Mesodermal cell (in vitro differentiated cells): ENCODE measurements around the gene BAIAP2.

ENCODE experiments used
- H3K27ac ChIP-seq: 2 replicates; pipeline ENCODE4 v1.7.0; 2013; ENCODE audit warnings: mild to moderate bottlenecking, low read depth, low read length, moderate library complexity; ENCODE audit not compliant: severe bottlenecking
- H3K36me3 ChIP-seq: 2 replicates; pipeline ENCODE4 v1.7.1; 2013; ENCODE audit warnings: mild to moderate bottlenecking, low read length, moderate library complexity; ENCODE audit not compliant: control insufficient read depth, insufficient read depth
- H3K4me1 ChIP-seq: one replicate; pipeline ENCODE4 v1.7.1; 2013; ENCODE audit warnings: mild to moderate bottlenecking, low read length; ENCODE audit not compliant: insufficient read depth, control insufficient read depth, poor library complexity, severe bottlenecking
- H3K4me3 ChIP-seq: 2 replicates; pipeline ENCODE4 v1.7.0; 2013; ENCODE audit warnings: low read length, control low read depth, mild to moderate bottlenecking; ENCODE audit not compliant: insufficient read depth, poor library complexity, severe bottlenecking; ENCODE audit errors: extremely low read depth
- H3K9me3 ChIP-seq: 2 replicates; pipeline ENCODE4 v1.7.1; 2013; ENCODE audit warnings: mild to moderate bottlenecking, low read length, moderate library complexity; ENCODE audit not compliant: control insufficient read depth
- WGBS, 2 experiments: methylation state at CpG; one replicate each; pipeline ENCODE4 v1.1.5; 2013; ENCODE audit warnings: missing lambda C conversion rate in 2 of 2; ENCODE audit not compliant: insufficient coverage in 2 of 2; 5-methylcytosine and 5-hydroxymethylcytosine counted together

BAIAP2 gene

DNA sequence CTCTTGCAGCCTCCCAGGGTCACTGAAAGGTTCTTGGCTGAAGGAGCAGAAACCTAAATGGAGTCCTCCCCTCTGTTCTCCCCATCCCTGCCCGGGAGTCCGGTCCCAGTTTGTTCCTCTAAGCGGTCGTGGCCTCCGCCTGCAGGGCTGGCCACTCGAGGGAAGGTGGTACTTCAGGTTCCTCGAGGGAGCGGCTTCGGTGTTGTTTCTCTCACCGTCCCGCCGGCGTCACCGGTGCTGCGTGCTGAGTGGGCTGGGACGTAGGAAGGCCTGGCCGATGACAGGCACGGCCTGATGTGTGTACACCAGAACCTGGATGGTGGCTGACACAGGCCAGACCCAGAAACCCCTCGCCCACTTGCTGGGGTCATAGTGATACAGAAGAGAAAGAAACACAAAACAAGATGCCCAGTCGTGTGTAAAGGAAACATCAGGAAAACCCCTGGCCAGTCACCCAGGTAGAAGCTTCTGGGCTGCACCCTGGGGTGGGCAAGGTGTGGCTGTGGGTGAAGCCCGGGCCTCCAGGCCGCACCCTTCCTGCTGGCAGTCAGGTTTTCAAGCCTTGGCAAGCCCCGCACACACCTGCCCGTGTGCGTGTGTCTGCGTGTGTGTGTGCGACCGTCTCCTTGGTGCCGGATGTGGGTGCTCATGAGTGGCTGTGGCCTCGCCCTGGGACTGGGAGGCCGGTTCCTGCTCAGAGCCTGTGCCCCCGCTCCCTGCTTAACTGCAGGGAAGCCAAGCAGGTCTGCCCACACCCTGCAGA, 52.0 kb downstream of the BAIAP2 start:
- Histone ChIP-seq H3K4me1 (peaks cover 6% of the 10 kb centered on the region), H3K4me3 (no peak overlapping the region), H3K36me3 (peaks cover 28% of the 10 kb centered on the region), H3K27ac (no peak overlapping the region), H3K9me3 (no peaks in the 10 kb centered on the region)
- 94 to 95% methylated on average over 31 to 32 of the region's 32 CpGs for WGBS, 2 experiments

GRCh38 chr17:81090361-81091136, 55.6 kb downstream of the BAIAP2 start:
- Histone ChIP-seq H3K4me1 (peaks cover 30% of the 10 kb centered on the region), H3K36me3 (peaks cover 22% of the 10 kb centered on the region), H3K27ac (no peak overlapping the region), H3K4me3 (no peak overlapping the region), H3K9me3 (no peaks in the 10 kb centered on the region)
- WGBS, 2 experiments, result 64 to 65% methylated on average over 17 to 18 of the region's 26 CpGs

DNA sequence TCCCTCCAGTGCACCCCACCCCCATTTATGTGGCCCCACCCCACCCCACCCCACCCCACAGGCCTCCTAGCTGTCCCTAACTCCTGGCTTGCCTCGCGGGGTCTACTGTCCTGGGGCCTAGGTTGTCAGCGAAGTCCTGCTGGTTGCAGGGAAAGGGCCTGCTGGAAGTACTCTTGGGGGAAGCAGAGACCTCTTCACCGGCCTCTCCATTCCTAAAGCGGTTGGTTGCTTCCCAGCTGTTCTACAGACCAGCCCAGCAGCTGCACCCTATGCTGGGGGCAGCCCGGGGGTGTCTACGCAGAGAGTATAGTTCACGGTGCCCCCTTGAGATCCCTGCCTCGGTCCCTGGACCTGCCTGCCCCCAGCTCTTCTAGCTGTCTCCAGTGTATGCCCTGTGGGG, 56.2 kb downstream of the BAIAP2 start:
- WGBS, 2 experiments, result 91 to 92% methylated on average over 6 to 7 of the region's 9 CpGs
- no peaks in the 10 kb centered on the region for H3K9me3 ChIP-seq
- peaks cover 36% of the 10 kb centered on the region for H3K4me1 ChIP-seq

DNA sequence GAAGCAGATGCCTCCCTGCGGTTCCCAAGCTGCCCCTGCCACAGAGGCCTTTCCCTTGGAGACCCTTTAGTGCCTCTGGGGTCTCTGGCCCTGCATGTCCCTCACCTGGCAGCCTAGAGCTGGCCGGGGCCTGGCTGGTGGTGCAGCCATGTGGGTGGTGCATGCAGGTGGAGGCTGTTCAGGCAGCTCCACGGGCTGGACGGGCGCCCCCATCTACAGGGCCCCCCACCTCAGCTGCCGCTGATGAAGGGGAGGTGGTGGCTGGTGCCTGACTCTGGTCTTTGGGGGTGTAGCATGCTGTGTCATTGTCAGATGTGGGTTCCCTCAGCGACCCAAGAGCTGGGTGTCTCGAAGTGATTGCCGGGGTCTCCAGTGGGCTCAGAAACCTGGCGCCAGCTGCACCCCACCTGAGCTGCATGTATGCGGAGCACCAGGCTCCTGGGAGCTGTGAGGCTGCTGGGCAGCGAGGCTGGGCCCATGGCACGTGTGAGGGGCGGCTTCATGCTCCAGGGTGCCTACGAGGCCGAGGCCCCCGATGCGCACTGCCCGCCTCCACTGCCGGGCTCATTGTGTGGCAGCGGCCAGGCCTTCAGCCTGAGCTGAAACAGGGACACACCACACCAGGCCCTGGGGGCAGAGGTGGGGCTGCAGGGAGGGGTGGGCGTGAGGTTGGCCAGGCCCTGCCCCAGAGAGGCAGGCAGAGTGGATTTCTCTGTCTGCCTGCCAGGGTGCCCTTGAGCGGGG, 57.0 kb downstream of the BAIAP2 start:
- no peak overlapping the region for H3K4me3 ChIP-seq
- H3K9me3 ChIP-seq, result no peaks in the 10 kb centered on the region
- 96% methylated on average over 19 of the region's 23 CpGs for WGBS, 2 experiments
- peaks cover 44% of the 10 kb centered on the region for H3K4me1 ChIP-seq
- no peak overlapping the region for H3K27ac ChIP-seq
- H3K36me3 ChIP-seq, result peaks cover 16% of the 10 kb centered on the region

More for the DNA sequence above, 56.2 kb downstream of the BAIAP2 start:
- Histone ChIP-seq H3K27ac (no peak overlapping the region), H3K4me3 (no peak overlapping the region), H3K36me3 (peaks cover 20% of the 10 kb centered on the region)

GRCh38 chr17:81092518-81093095, 57.7 kb downstream of the BAIAP2 start:
- Histone ChIP-seq H3K4me1 (peaks cover 50% of the 10 kb centered on the region), H3K27ac (no peak overlapping the region), H3K9me3 (no peaks in the 10 kb centered on the region), H3K4me3 (no peak overlapping the region), H3K36me3 (peaks cover 12% of the 10 kb centered on the region)
- 91 to 94% methylated on average over 19 to 22 of the region's 24 CpGs for WGBS, 2 experiments

- Histone ChIP-seq H3K27ac (peak overlapping the region; percentile 94), H3K9me3 (no peaks in the 10 kb centered on the region), H3K4me1 (peaks cover 61% of the 10 kb centered on the region), H3K36me3 (no peaks in the 10 kb centered on the region), H3K4me3 (no peak overlapping the region)
- 77 to 79% methylated on average over 18 to 19 of the region's 21 CpGs for WGBS, 2 experiments
These were observed 58.9 kb downstream of the BAIAP2 start for GRCh38 chr17:81093619-81094508.

GRCh38 chr17:81094509-81095382, 59.8 kb downstream of the BAIAP2 start:
- Histone ChIP-seq H3K4me1 (peaks cover 61% of the 10 kb centered on the region), H3K27ac (peak overlapping the region; percentile 94), H3K4me3 (no peak overlapping the region), H3K36me3 (peaks cover under 1% of the 10 kb centered on the region), H3K9me3 (no peaks in the 10 kb centered on the region)
- 34 to 46% methylated on average over 21 to 27 of the region's 33 CpGs for WGBS, 2 experiments

GRCh38 chr17:81095383-81095762, 60.4 kb downstream of the BAIAP2 start:
- Histone ChIP-seq H3K27ac (peak overlapping the region; percentile 94), H3K4me1 (peaks cover 59% of the 10 kb centered on the region), H3K36me3 (peaks cover 6% of the 10 kb centered on the region), H3K4me3 (no peak overlapping the region), H3K9me3 (no peaks in the 10 kb centered on the region)
- 63 to 72% methylated on average over 7 to 10 of the region's 13 CpGs for WGBS, 2 experiments

- H3K4me1 ChIP-seq, result peaks cover 55% of the 10 kb centered on the region
These were observed 61.8 kb downstream of the BAIAP2 start for GRCh38 chr17:81096741-81097133.

More at GRCh38 chr17:81096741-81097133, 61.8 kb downstream of the BAIAP2 start:
- no peak overlapping the region for H3K27ac ChIP-seq
- 77 to 85% methylated on average over 7 of the region's 7 CpGs for WGBS, 2 experiments
- no peaks in the 10 kb centered on the region for H3K9me3 ChIP-seq
- peaks cover 12% of the 10 kb centered on the region for H3K36me3 ChIP-seq
- no peak overlapping the region for H3K4me3 ChIP-seq
